Endothelial cell of umbilical vein (primary cell): ENCODE results near the gene PLA2G4E. TPM values are rescaled to one million over a fixed set of nuclear protein-coding genes. Genes with fewer than 3 reads are reported as not detected.

Experiments used
- BruUV-seq: library from RNA; stranded (reverse); fragments of 400-500 nt; replicated peaks from 2 replicates; lab custom pipeline; 2021; lab: Mats Ljungman, UMichigan
- CTCF ChIA-PET: fragments of 300-600, 350-600 bp; sonication (Branson Sonifier 250); formaldehyde crosslinking; loops from one replicate; lab custom pipeline; 2021; ENCODE audit warnings: antibody characterized with exemption, inconsistent platforms; lab: Charles Lee
- POLR2A ChIA-PET: fragments of 300-600, 350-600 bp; sonication (Branson Sonifier 250); formaldehyde crosslinking; loops from one replicate; lab custom pipeline; 2021; ENCODE audit warnings: antibody characterized with exemption, inconsistent platforms; lab: Charles Lee
- DNase-seq: peaks from one replicate; pipeline ENCODE4 v3.0.0-alpha.2; 2011; ENCODE audit warnings: low read depth, low spot score
- FAIRE-seq: peaks from 2 replicates; lab custom pipeline; 2011; peaks lifted over from hg19 to GRCh38; lab: Jason Lieb, UNC
- H2AFZ ChIP-seq: 2 replicates; pipeline ENCODE4 v1.6.0; 2012; ENCODE audit warnings: low read depth, low read length, control low read depth, inconsistent platforms
- H3K27ac ChIP-seq: 2 replicates; pipeline ENCODE4 v1.5.1; 2011; ENCODE audit warnings: low read depth, mild to moderate bottlenecking, control low read depth, low read length, moderate library complexity; ENCODE audit not compliant: insufficient read depth
- H3K27me3 ChIP-seq, 2 experiments: 2 replicates each; pipeline versions ENCODE4 v1.6.0 to v1.6.1; 2011; ENCODE audit warnings: low read length in 2 of 2, mixed read lengths in 1 of 2; ENCODE audit not compliant: control insufficient read depth in 2 of 2, insufficient read depth in 2 of 2
- H3K36me3 ChIP-seq, 2 experiments: 2 replicates in 1 of 2; 3 replicates in 1 of 2; pipeline ENCODE4 v1.5.1; 2011; ENCODE audit warnings: low read length in 2 of 2, mild to moderate bottlenecking in 1 of 2, moderate library complexity in 1 of 2; ENCODE audit not compliant: control insufficient read depth in 2 of 2, insufficient read depth in 2 of 2; ENCODE audit errors: extremely low read depth in 1 of 2
- H3K4me1 ChIP-seq: 3 replicates; pipeline ENCODE4 v1.5.1; 2011; ENCODE audit warnings: mild to moderate bottlenecking, low read length; ENCODE audit not compliant: control insufficient read depth, insufficient read depth; ENCODE audit errors: extremely low read depth
- H3K4me2 ChIP-seq: 2 replicates; pipeline ENCODE4 v1.6.1; 2011; ENCODE audit warnings: low read length, control low read depth, mixed read lengths; ENCODE audit not compliant: insufficient read depth
- H3K4me3 ChIP-seq, 3 experiments: fragments of 200-600 bp in 1 of 3; sonication (generic), shearing (Covaris generic) in 1 of 3; replicated peaks in 1 of 3; 2 replicates each; pipeline ENCODE4 v1.5.1; 2011 to 2016; ENCODE audit warnings: control low read depth in 3 of 3, low read length in 3 of 3, mild to moderate bottlenecking in 2 of 3, inconsistent platforms in 1 of 3, low read depth in 1 of 3, moderate library complexity in 1 of 3; ENCODE audit not compliant: insufficient read depth in 1 of 3
- H3K79me2 ChIP-seq: 2 replicates; pipeline ENCODE4 v1.6.0; 2012; ENCODE audit warnings: low read length, inconsistent platforms; ENCODE audit not compliant: control insufficient read depth, insufficient read depth
- H3K9ac ChIP-seq: replicated peaks from 2 replicates; pipeline ENCODE3; 2011; ENCODE audit warnings: low read length, control low read depth; ENCODE audit not compliant: insufficient read depth; ENCODE audit errors: extremely low read depth
- H3K9me1 ChIP-seq: replicated peaks from 3 replicates; pipeline ENCODE4 v1.6.0; 2011; ENCODE audit warnings: mild to moderate bottlenecking, low read length; ENCODE audit not compliant: control insufficient read depth, insufficient read depth; ENCODE audit errors: extremely low read depth
- H3K9me3 ChIP-seq: replicated peaks from 2 replicates; pipeline ENCODE4 v1.5.1; 2012; ENCODE audit warnings: low read length, inconsistent platforms; ENCODE audit not compliant: control insufficient read depth, insufficient read depth
- H4K20me1 ChIP-seq: replicated peaks from 2 replicates; pipeline ENCODE3; 2011; ENCODE audit warnings: mild to moderate bottlenecking, low read length; ENCODE audit not compliant: control insufficient read depth, insufficient read depth; ENCODE audit errors: extremely low read depth
- CTCF ChIP-seq, 2 donors: IDR thresholded peaks; 1 replicate in 1 of 2; 2 replicates in 1 of 2; pipeline ENCODE4 v1.5.1; 2011; ENCODE audit warnings: low read length in 2 of 2, mild to moderate bottlenecking in 2 of 2, moderate library complexity in 2 of 2, control low read depth in 1 of 2, inconsistent platforms in 1 of 2, low read depth in 1 of 2; ENCODE audit not compliant: insufficient read depth in 1 of 2; ENCODE audit errors: extremely low read depth in 1 of 2
- EZH2 ChIP-seq: IDR thresholded peaks from 2 replicates; pipeline ENCODE4 v1.6.1; 2012; ENCODE audit warnings: borderline replicate concordance, low read depth, mild to moderate bottlenecking, moderate library complexity, low read length, inconsistent platforms; ENCODE audit not compliant: severe bottlenecking
- FOS ChIP-seq: IDR thresholded peaks from 2 replicates; pipeline ENCODE4 v1.6.1; 2011; ENCODE audit warnings: mild to moderate bottlenecking, low read length, moderate library complexity, borderline replicate concordance; ENCODE audit not compliant: insufficient read depth
- GATA2 ChIP-seq: IDR thresholded peaks from 2 replicates; pipeline ENCODE4 v1.7.0; 2011; ENCODE audit warnings: low read depth, mild to moderate bottlenecking, moderate library complexity, mixed read lengths, low read length; ENCODE audit not compliant: insufficient read length, insufficient read depth
- JUN ChIP-seq: IDR thresholded peaks from 2 replicates; pipeline ENCODE4 v1.6.1; 2011; ENCODE audit warnings: borderline replicate concordance, low read depth; ENCODE audit not compliant: insufficient read length, insufficient read depth
- MYC ChIP-seq: IDR thresholded peaks from one replicate; pipeline ENCODE4 v1.6.1; 2011; ENCODE audit warnings: mild to moderate bottlenecking, low read depth, low read length
- POLR2A ChIP-seq: IDR thresholded peaks from 2 replicates; pipeline ENCODE4 v1.6.1; 2012; ENCODE audit warnings: low read depth, mild to moderate bottlenecking, control low read depth, low read length
- POLR2AphosphoS5 ChIP-seq: IDR thresholded peaks from 2 replicates; pipeline ENCODE4 v1.6.1; 2012; ENCODE audit warnings: low read depth, mild to moderate bottlenecking, control low read depth, low read length, moderate library complexity; ENCODE audit not compliant: insufficient read depth
- dilution Hi-C: fragments of 300-500 bp; cut with MboI; formaldehyde crosslinking; loops from one replicate; pipeline ENCODE4 v1.15.0; 2019; ENCODE audit warnings: low sequenced_read_pairs; ENCODE audit not compliant: extremely low pct_ligation_motif_present
- intact Hi-C: fragments of 100-400 bp; cut with micrococcal nuclease; formaldehyde crosslinking; loops from one replicate; pipeline ENCODE4 v1.10.0; 2022
- polyA plus RNA-seq, 4 experiments: library from polyadenylated mRNA; depleted of rRNA in 3 of 4; stranded (reverse) in 3 of 4; unstranded in 1 of 4; fragments of >200 nt; gene quantifications; 2 replicates each; pipeline versions ENCODE4 v1.2.1 to v1.2.3, GENCODE V29; 2011 to 2012; ENCODE audit warnings: missing spikeins in 1 of 4
- total RNA-seq: library from RNA; stranded (reverse); gene quantifications from 2 replicates; pipeline ENCODE4 v1.2.3, GENCODE V29; 2021
- TF ChIP-seq, protein P1 (sequence below): IDR thresholded peaks from 2 replicates; pipeline ENCODE4 v1.6.1; 2011; ENCODE audit not compliant: insufficient read depth, insufficient read length

PLA2G4E gene
- total and polyA plus RNA-seq, 2 donors (not counting 3 experiments of a cell fraction or from before 2014, with no cell fraction given), result not detected

- Histone ChIP-seq H3K4me3 (no peak overlapping the region), H3K27me3 (no peaks in the 10 kb centered on the region), H3K27ac (no peak overlapping the region), H4K20me1 (no peaks in the 10 kb centered on the region), H3K4me2 (no peak overlapping the region), H3K36me3 (no peaks in the 10 kb centered on the region), H2AFZ (no peak overlapping the region), H3K79me2 (no peaks in the 10 kb centered on the region), H3K9me1 (no peaks in the 10 kb centered on the region), H3K9me3 (no peaks in the 10 kb centered on the region), H3K4me1 (no peaks in the 10 kb centered on the region), H3K9ac (no peak overlapping the region)
- FAIRE-seq (no peak), DNase-seq (no peak)
- dilution Hi-C loops, result no loop called here
- TF ChIP-seq MYC (no peak), CTCF (IDR thresholded peaks at IDR 0.05; ENCODE audit: extremely low read depth in 1 of 2, insufficient read depth in 1 of 2, low read depth in 1 of 2, low read length in 2 of 2) (no peak), EZH2 (no peak), POLR2A (no peak), POLR2AphosphoS5 (no peak), FOS (no peak), JUN (no peak), GATA2 (no peak)
- TF ChIP-seq, protein P1, sequence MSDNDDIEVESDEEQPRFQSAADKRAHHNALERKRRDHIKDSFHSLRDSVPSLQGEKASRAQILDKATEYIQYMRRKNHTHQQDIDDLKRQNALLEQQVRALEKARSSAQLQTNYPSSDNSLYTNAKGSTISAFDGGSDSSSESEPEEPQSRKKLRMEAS, result no peak
- no TSS peak for BruUV-seq
- intact Hi-C loops, result loop anchor here (5.0 to 10.0 kb wide), 2 partner anchors 315 to 403 kb away; no protein-coding TSS in a partner anchor
- ChIA-PET POLR2A (no interaction called here), CTCF (interaction anchor here (1.1 to 7.9 kb wide), 5 partner anchors 15 to 80 kb away, joined by 3 to 96 read pairs (median 4); no protein-coding TSS in a partner anchor)
Measured at GRCh38 chr15:42069496-42070278, 48.8 kb upstream of the PLA2G4E start.
